GM18505 (cell line): Measurements from ENCODE around the gene TWF1.
"Not testable (repeated sequence)": the region's sequence is repeated elsewhere in the genome, so short reads cannot be mapped to it uniquely, and the experiment has no call there.

Experiments
- ATAC-seq: cut with Tn5 transposase; IDR thresholded peaks from one replicate; pipeline ENCODE4 v1.9.1; 2021; ENCODE audit not compliant: unreplicated experiment
- POLR2A ChIP-seq: IDR thresholded peaks from 4 replicates; pipeline ENCODE4 v1.6.1; 2011; ENCODE audit warnings: borderline replicate concordance; ENCODE audit not compliant: insufficient read depth, insufficient read length; ENCODE audit errors: extremely low read depth

TWF1 gene

GRCh38 chr12:43786899-43787693, 19.0 kb downstream of the TWF1 start:
- no peak for TF ChIP-seq POLR2A
- no peak for ATAC-seq

DNA sequence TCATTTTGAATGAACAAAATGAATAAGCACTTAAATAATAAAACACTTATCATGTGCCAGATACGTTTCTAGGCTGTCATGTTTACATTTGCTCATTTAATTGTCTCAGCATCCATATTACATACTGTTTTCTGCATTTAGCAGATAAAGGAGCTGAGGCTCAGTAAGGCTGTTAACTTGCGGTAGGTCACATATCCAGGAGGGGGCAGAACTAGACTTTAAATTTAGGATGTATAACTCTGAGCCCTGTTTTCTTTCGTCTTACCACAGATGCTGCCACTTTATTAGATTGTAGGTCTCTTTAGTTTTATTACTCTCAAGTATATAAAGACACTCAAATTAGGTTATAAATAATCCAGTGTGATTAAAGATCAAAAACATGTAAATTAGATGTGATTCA, 29.6 kb downstream of the TWF1 start:
- ATAC-seq: peak; percentile 64
- TF ChIP-seq POLR2A: no peak

DNA sequence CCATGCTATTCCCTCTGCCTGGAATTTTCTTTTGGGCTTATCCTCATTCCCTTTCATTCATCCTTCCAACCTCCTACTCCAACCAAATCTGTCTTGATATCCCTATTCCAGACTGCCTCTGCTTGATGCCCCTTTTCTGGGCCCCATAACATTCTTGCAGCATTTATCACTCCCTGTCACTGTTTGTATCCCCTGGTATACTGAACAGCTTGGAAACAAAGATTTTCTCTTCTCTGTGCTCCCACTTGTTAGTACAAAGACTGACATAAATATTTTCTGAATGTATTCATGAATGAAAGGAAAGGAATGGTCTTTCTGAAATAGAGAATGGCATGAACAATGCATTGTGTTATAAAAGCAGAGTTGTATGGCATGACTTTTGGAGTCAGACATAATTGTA, 39.8 kb downstream of the TWF1 start:
- no peak for ATAC-seq
- no peak for TF ChIP-seq POLR2A

DNA sequence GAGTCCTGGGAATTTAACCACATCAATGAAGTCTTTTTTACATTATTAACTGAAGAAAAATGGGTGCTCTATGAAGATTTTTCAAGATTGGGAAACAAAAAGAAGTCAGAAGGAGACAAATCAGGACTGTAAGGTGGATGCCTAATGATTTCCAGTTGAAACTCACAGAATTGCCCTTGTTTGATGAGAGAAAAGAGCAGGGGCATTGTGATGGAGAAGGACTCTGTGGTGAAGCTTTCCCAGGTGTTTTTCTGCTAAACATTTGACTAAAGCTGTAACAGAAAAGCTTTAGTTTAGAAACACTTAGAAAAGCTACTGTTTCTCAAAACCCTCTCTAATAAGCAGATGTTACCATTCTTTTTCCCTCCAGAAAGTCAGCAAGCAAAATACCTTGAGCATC, 41.6 kb downstream of the TWF1 start:
- no peak for ATAC-seq
- TF ChIP-seq POLR2A: no peak

DNA sequence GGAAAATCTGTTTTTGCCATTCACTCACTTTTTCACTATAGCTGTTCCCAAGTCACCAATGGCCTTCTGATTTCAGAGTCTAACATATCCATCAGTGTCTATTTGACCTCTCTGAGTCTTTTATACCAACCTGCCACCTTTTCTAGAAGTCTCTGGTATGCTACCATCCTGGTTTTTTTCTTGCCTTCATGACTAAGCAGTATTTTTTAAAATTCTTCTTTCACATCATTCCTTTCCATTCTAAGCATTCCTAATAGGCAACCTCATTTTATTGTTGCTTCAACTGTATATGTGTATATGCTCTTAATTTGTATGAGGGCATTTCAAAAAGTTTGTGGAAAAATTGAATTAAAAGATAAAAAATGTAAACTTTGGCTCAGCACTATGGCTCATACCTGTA, 42.3 kb downstream of the TWF1 start:
- no peak for ATAC-seq
- TF ChIP-seq POLR2A: no peak

DNA sequence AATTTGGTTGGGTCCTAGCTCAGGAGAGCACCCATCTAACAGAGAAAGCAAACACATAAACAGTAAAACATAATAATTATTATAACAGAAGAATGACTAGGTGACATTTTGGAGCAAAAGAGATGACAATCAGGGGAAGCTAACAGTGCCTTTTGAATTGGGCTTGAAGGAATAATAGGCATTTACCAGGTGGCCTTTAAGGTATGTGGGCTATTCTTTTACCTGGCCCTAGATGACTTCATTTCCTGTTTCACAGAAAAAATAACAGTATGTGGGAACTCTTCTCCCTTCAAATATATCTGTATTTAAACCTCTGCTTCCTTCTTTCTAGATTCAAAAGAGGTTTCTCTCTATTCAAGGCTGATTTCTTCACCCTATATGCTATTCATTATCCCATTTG, 43.5 kb downstream of the TWF1 start:
- no peak for TF ChIP-seq POLR2A
- no peak for ATAC-seq

DNA sequence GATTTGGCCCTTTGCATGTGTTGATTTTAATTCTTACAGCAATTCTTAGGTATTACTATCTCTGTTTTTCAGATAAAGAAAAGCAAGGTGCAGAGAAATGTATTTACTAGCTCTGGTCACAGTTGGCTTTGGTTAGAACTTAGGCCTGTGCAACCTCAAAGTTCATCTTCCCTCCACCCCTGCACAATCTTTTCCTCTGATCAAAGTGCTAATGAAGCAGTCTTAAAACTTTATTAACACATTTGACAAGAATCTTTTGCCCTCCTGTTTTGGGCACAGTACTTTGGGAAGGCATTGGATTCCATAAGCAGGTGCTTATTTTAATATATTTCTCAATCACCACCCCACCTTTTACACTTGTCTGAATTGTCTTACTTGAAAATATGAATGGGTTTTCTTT, 44.6 kb downstream of the TWF1 start:
- no peak for ATAC-seq
- TF ChIP-seq POLR2A: no peak

- ATAC-seq: no peak
- no peak for TF ChIP-seq POLR2A
These were observed 45.7 kb downstream of the TWF1 start for GRCh38 chr12:43760396-43760795.

- TF ChIP-seq POLR2A: peak; percentile 96
- ATAC-seq: peak; percentile 96
These were observed 47.2 kb downstream of the TWF1 start, which contains the start of the genes IRAK4 and PUS7L for GRCh38 chr12:43758728-43759563. IRAK4 (plus strand) TSS chr12:43758951; CDS start chr12:43768112, 9,161 bp downstream. PUS7L (minus strand) TSS chr12:43758790; CDS start chr12:43755245, 3,545 bp downstream.

GRCh38 chr12:43758247-43758727, 47.8 kb downstream of the TWF1 start:
- no peak for TF ChIP-seq POLR2A
- peak; percentile 5 for ATAC-seq

- no peak for TF ChIP-seq POLR2A
- no peak for ATAC-seq
These were observed 52.1 kb downstream of the TWF1 start for GRCh38 chr12:43754015-43754414.

DNA sequence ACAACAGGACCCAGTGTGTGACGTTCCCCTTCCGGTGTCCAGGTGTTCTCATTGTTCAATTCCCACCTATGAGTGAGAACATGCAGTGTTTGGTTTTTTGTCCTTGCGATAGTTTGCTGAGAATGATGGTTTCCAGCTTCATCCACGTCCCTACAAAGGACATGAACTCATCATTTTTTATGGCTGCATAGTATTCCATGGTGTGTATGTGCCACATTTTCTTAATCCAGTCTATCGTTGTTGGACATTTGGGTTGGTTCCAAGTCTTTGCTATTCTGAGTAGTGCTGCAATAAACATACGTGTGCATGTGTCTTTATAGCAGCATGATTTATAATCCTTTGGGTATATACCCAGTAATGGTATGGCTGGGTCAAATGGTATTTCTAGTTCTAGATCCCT, 54.8 kb downstream of the TWF1 start:
- not testable (repeated sequence) for ATAC-seq

DNA sequence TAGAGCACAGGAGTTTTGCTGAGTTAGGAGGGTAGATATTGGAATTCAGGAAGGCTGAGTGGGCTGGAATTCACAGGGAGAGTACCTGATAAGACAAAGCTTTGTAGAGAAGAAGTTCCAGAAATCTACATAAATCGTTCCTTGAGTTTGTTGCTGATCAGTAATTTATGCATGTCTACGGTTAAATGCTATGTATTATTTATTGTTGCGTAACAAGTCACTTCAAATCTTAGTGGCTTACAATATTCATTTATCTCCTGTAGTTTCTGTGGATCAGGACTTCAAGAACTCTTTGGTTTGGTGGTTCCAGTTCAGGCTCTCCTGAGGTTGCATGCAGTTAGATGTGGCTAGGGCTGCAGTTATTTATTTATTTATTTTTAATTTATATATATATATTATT, 55.3 kb downstream of the TWF1 start:
- TF ChIP-seq POLR2A: no peak
- ATAC-seq: no peak

DNA sequence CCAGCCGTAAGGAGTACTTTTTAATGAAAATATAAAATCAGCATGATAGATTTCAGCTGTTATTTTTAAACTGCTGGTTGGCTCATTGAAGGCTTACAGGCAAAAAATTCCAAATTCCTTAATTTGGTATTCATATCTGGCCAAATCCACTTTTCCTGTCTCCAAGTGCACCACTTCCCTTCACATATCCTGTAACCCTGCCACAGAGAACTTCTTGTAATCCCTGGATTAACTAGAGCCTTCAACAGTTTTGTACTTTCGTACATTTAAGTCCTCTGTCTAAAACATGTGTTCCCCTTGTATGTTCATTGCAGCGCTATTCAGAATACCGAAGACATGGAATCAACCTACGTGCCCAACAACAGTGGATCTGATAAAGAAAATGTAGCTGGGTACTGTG, 57.1 kb downstream of the TWF1 start:
- no peak for ATAC-seq
- TF ChIP-seq POLR2A: no peak
